ENCODE data around the gene YKT6.

The YKT6 gene

GRCh38 chr7:44231088-44231487, 30.3 kb downstream of the YKT6 start:
- TF ChIP-seq EP300 (IDR thresholded peaks at IDR 0.05; ENCODE audit: borderline replicate concordance) (no peak), REST (IDR thresholded peaks at IDR 0.05; ENCODE audit: low read depth) (no peak), CREB1 (IDR thresholded peaks at IDR 0.05; ENCODE audit: low read depth) (no peak), ZBTB7A (IDR thresholded peaks at IDR 0.05; ENCODE audit: low read depth) (no peak), RAD21 (IDR thresholded peaks at IDR 0.05; ENCODE audit: low read depth) (no peak), MAX (IDR thresholded peaks at IDR 0.05) (no peak), TEAD4 (IDR thresholded peaks at IDR 0.05) (no peak), FOXM1 (IDR thresholded peaks at IDR 0.05; ENCODE audit: borderline replicate concordance, low read depth) (no peak), TAF1 (IDR thresholded peaks at IDR 0.05; ENCODE audit: low read depth) (no peak), YY1 (IDR thresholded peaks at IDR 0.05; ENCODE audit: low read depth) (no peak), CEBPB (IDR thresholded peaks at IDR 0.05) (no peak)
- TF ChIP-seq, protein P1, sequence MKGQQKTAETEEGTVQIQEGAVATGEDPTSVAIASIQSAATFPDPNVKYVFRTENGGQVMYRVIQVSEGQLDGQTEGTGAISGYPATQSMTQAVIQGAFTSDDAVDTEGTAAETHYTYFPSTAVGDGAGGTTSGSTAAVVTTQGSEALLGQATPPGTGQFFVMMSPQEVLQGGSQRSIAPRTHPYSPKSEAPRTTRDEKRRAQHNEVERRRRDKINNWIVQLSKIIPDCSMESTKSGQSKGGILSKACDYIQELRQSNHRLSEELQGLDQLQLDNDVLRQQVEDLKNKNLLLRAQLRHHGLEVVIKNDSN (IDR thresholded peaks at IDR 0.05), result no peak

GRCh38 chr7:44232396-44232795, 31.6 kb downstream of the YKT6 start:
- TF ChIP-seq REST (IDR thresholded peaks at IDR 0.05; ENCODE audit: low read depth) (no peak), CREB1 (IDR thresholded peaks at IDR 0.05; ENCODE audit: low read depth) (no peak)

DNA sequence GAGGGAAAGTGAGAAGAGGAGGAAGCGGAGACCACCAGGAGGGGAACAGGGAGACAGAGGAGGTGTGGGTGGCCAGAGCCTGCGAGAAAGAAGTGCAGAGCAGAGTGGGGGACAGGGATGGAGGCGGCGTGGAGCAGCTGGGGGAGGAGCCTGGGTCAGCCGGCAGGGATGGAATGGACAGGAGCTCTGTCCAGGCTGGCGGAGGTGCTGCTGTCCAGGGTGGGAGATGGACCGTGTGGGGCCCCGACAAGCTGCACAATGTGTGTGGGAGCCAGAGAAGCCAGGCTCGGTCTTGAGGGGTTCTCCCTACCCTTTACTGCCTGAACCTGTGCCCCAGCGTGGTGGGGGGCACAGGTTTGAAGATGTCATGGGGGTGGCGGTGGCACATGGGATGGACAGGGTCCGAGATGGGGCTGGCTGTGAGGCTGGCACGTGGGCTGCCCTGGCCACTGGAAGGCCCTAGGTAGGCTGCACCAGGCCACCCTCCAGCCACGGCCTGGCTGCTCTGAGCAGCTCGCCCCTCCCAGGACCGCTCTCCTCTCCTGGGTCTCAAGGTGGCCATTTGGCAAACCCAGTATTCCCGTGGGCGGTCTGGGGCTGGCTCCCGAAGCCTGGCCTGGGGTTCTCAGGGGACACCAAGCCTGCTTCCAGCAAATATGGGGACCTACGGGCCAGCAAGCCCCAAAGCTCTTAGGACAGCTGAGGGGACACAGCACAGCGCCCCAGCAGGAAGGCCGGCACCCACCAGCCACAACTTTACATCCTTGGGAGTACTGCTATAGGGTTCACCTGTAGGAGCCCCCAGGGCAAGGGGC, 32.3 kb downstream of the YKT6 start:
- peak; percentile 31; the same call in 1 of the 2 replicates for TF ChIP-seq REST (IDR thresholded peaks at IDR 0.05; ENCODE audit: low read depth)
- TF ChIP-seq NFIC (IDR thresholded peaks at IDR 0.05), result no peak
- no peak for TF ChIP-seq CREB1 (IDR thresholded peaks at IDR 0.05; ENCODE audit: low read depth)
- no peak for TF ChIP-seq YY1 (IDR thresholded peaks at IDR 0.05; ENCODE audit: low read depth)

DNA sequence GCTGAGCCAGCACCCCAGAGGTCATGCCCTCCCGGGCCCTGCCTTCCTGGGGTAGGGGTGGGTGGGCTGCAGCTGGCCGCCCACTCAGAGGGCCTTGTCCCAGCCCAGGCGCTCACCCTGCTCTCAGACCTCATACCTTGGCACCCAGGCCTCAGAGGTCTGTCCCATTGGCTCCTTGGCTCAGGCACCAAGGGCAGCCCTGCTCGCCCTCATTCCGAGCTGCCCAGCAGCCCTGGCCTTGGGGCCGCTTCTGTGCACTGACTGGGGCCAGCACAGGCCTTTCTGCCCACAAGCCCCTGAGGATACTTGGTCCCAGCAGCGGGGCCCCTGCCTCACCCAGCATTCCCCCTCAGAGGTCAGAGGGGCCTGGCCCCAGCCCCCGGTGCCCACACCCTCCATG, 34.3 kb downstream of the YKT6 start:
- TF ChIP-seq CREB1 (IDR thresholded peaks at IDR 0.05; ENCODE audit: low read depth) (no peak), MAX (IDR thresholded peaks at IDR 0.05) (no peak), EP300 (IDR thresholded peaks at IDR 0.05; ENCODE audit: borderline replicate concordance) (no peak), EGR1 (IDR thresholded peaks at IDR 0.05) (no peak), TCF12 (IDR thresholded peaks at IDR 0.05; ENCODE audit: low read depth) (no peak), FOXM1 (IDR thresholded peaks at IDR 0.05; ENCODE audit: borderline replicate concordance, low read depth) (no peak)
- TF ChIP-seq, protein P1 (IDR thresholded peaks at IDR 0.05), result no peak

All from Ishikawa (cell line).